Neural progenitor cell (in vitro differentiated cells): Measurements from ENCODE around the gene BRI3BP. TPM values are rescaled to one million over a fixed set of nuclear protein-coding genes. Genes with fewer than 3 reads are reported as not detected.

Experiments
- DNase-seq: peaks from one replicate; pipeline ENCODE4 v3.0.0-alpha.2; 2016; ENCODE audit warnings: low spot score
- H2AFZ ChIP-seq: fragments of 200-600 bp; sonication (generic); replicated peaks from 2 replicates; pipeline ENCODE4 v1.6.1; 2016; ENCODE audit warnings: antibody characterized with exemption
- H3F3A ChIP-seq: fragments of 200-600 bp; sonication (generic); 2 replicates; pipeline ENCODE4 v1.6.1; 2016; ENCODE audit warnings: antibody characterized with exemption, low read depth
- H3K27ac ChIP-seq: fragments of 200-600 bp; sonication (generic); 2 replicates; pipeline ENCODE4 v1.5.1; 2016; ENCODE audit warnings: mild to moderate bottlenecking
- H3K27me3 ChIP-seq: fragments of 200-600 bp; sonication (generic); 2 replicates; pipeline ENCODE4 v1.6.1; 2016; ENCODE audit warnings: mild to moderate bottlenecking, moderate library complexity
- H3K36me3 ChIP-seq: fragments of 200-600 bp; sonication (generic); 2 replicates; pipeline ENCODE4 v1.5.1; 2016
- H3K4me1 ChIP-seq: fragments of 200-600 bp; sonication (generic); 2 replicates; pipeline ENCODE4 v1.6.1; 2016; ENCODE audit warnings: mixed run types
- H3K4me2 ChIP-seq: fragments of 200-600 bp; sonication (generic); 2 replicates; pipeline ENCODE4 v1.6.1; 2016
- H3K4me3 ChIP-seq: fragments of 200-600 bp; sonication (generic); 2 replicates; pipeline ENCODE4 v1.5.1; 2016
- H3K79me2 ChIP-seq: fragments of 200-600 bp; sonication (generic); 2 replicates; pipeline ENCODE4 v1.6.1; 2016; ENCODE audit warnings: low read depth
- H3K9ac ChIP-seq: fragments of 200-600 bp; sonication (generic); 2 replicates; pipeline ENCODE4 v1.6.1; 2016
- H3K9me3 ChIP-seq: fragments of 200-600 bp; sonication (generic); 2 replicates; pipeline ENCODE4 v1.5.1; 2016; ENCODE audit warnings: low read depth
- H4K20me1 ChIP-seq: fragments of 200-600 bp; sonication (generic); 2 replicates; pipeline ENCODE4 v1.6.1; 2016; ENCODE audit warnings: low read depth
- H3K27ac Mint-ChIP-seq: 3 replicates; pipeline ENCODE4 v1.8.0; 2021; ENCODE audit warnings: mixed read lengths
- H3K27me3 Mint-ChIP-seq: 2 replicates; pipeline ENCODE4 v1.8.0; 2022; ENCODE audit warnings: low read depth, mild to moderate bottlenecking, inconsistent platforms, moderate library complexity, mixed read lengths; ENCODE audit not compliant: insufficient read depth
- H3K36me3 Mint-ChIP-seq: 3 replicates; pipeline ENCODE4 v1.8.0; 2021; ENCODE audit warnings: mixed read lengths
- H3K4me1 Mint-ChIP-seq: 3 replicates; pipeline ENCODE4 v1.8.0; 2021; ENCODE audit warnings: mixed read lengths
- H3K4me3 Mint-ChIP-seq: 3 replicates; pipeline ENCODE4 v1.8.0; 2021; ENCODE audit warnings: mild to moderate bottlenecking, moderate library complexity, mixed read lengths
- H3K9me3 Mint-ChIP-seq: 3 replicates; pipeline ENCODE4 v1.8.0; 2020; ENCODE audit warnings: mixed read lengths
- CTCF ChIP-seq: fragments of 200-600 bp; sonication (generic); IDR thresholded peaks from 2 replicates; pipeline ENCODE4 v1.5.1; 2017; ENCODE audit warnings: antibody characterized with exemption, mild to moderate bottlenecking
- EZH2 ChIP-seq: fragments of 200-600 bp; sonication (generic); IDR thresholded peaks from 2 replicates; pipeline ENCODE4 v1.6.1; 2017; ENCODE audit warnings: antibody characterized with exemption, mild to moderate bottlenecking, moderate library complexity
- EZH2phosphoT487 ChIP-seq: fragments of 200-600 bp; sonication (generic); IDR thresholded peaks from 2 replicates; pipeline ENCODE4 v1.6.1; 2017; ENCODE audit warnings: antibody characterized with exemption
- total RNA-seq: library from RNA; depleted of rRNA; stranded (reverse); fragments of >200 nt; gene quantifications from 2 replicates; pipeline ENCODE4 v1.2.3, GENCODE V29; 2015; ENCODE audit warnings: low replicate concordance

The BRI3BP gene
- total RNA-seq, 1 donor from 2014 or later = 2.5 TPM

DNA sequence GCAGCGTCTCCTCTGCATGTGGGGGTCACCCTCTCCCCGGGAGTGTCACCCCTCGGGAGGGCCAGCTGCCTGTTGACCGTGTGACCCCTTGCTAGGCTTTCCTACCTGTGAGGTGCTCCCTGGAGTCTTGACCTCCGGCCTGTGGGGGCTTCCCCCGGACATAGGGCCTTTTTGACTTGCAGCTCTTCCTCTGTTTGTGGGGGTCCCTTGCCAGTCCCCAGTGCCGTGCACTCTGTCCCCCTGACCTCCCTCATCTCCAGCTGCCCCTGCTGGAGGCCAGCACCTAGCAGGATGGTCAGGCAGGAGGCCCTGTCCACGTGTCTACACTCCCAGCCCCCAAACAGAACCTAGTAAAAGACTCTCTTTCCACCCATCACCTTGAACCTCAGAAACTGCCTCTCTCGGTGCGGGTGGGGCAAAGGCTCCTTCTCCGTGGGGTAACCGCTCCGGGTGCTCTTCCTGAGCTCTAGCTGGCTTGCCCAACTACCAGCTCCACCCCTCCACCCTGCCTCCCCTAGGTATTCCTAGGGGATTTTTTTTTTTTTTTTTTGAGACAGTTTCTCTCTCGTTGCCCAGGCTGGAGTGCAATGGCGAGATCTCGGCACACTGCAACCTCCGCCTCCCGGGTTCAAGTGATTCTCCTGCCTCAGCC is 72.6 kb downstream of the BRI3BP start:
- DNase-seq = no peak
- no peaks in the 10 kb centered on the region for H3K36me3 Mint-ChIP-seq
- no peaks in the 10 kb centered on the region for H3K36me3 ChIP-seq
- H3K9me3 Mint-ChIP-seq = peaks cover 3% of the 10 kb centered on the region
- no peaks in the 10 kb centered on the region for H3K9me3 ChIP-seq
- peaks cover 14% of the 10 kb centered on the region for H3K4me1 ChIP-seq
- H3K79me2 ChIP-seq = no peaks in the 10 kb centered on the region
- H4K20me1 ChIP-seq = no peaks in the 10 kb centered on the region
- H3K4me3 Mint-ChIP-seq = peak overlapping the region; percentile 86
- TF ChIP-seq EZH2phosphoT487 (no peak), EZH2 (no peak), CTCF (no peak)
- H3K27me3 Mint-ChIP-seq = peaks cover 5% of the 10 kb centered on the region
- peaks cover 13% of the 10 kb centered on the region for H3K27me3 ChIP-seq
- H3K4me2 ChIP-seq = peak overlapping the region; percentile 98
- H3K9ac ChIP-seq = peak overlapping the region; percentile 70
- H3F3A ChIP-seq = peaks cover 8% of the 10 kb centered on the region
- no peak overlapping the region for H3K27ac ChIP-seq
- H2AFZ ChIP-seq = peak overlapping the region; percentile 96
- peaks cover 11% of the 10 kb centered on the region for H3K4me1 Mint-ChIP-seq
- peak overlapping the region; percentile 82 for H3K4me3 ChIP-seq
- no peak overlapping the region for H3K27ac Mint-ChIP-seq

DNA sequence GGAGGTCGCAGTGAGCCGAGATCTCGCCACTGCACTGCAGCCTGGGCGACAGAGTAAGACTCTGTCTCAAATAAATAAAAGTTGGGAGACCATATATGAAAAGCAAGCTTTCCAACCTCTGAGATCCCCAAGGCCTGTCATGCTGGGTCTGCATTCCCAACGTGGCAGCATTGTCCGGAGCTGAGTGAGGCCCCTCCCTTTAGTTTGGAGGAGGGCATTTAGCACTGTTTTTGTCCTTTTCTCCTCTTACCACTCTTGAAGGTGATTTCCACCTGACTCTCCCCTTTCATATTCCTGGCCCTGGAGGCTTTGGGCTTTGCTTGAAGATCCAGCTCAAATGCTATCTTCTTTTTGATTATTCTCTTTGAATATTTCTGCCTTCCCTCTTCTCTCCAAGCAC is 74.9 kb downstream of the BRI3BP start:
- Histone ChIP-seq H3K9me3 (no peaks in the 10 kb centered on the region), H3K27me3 (peaks cover 13% of the 10 kb centered on the region), H3K36me3 (no peaks in the 10 kb centered on the region), H3K79me2 (no peaks in the 10 kb centered on the region), H2AFZ (no peak overlapping the region), H4K20me1 (no peaks in the 10 kb centered on the region), H3K27ac (no peak overlapping the region), H3K9ac (no peak overlapping the region), H3K4me3 (no peak overlapping the region), H3F3A (peaks cover 8% of the 10 kb centered on the region), H3K4me2 (no peak overlapping the region), H3K4me1 (peaks cover 14% of the 10 kb centered on the region)
- peaks cover 11% of the 10 kb centered on the region for H3K4me1 Mint-ChIP-seq
- TF ChIP-seq EZH2phosphoT487 = no peak
- TF ChIP-seq EZH2 = no peak
- no peak for TF ChIP-seq CTCF
- H3K4me3 Mint-ChIP-seq = no peak overlapping the region
- H3K36me3 Mint-ChIP-seq = peaks cover 3% of the 10 kb centered on the region
- no peak overlapping the region for H3K27ac Mint-ChIP-seq
- H3K9me3 Mint-ChIP-seq = no peaks in the 10 kb centered on the region
- H3K27me3 Mint-ChIP-seq = peaks cover 5% of the 10 kb centered on the region
- DNase-seq = no peak

DNA sequence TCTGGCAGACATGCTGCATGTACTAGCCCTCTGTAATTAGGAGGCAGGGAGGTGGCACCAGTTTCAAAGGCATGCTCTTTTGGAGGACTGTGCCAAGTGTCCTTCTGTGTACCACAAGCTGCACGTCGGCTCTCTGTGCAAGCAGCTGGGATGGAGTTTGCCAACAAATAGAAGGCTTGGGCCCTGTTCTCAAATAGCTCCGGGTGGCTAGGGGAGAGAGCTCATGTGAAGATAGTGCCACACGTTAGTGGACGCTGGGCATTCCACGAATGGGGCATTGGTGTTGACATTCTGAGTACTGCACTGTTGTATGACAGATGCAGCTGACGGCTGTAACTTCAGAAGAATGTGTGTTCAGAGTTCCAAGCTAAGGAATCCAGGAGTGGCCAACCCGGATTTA is 76.2 kb downstream of the BRI3BP start:
- H3K79me2 ChIP-seq = no peaks in the 10 kb centered on the region
- DNase-seq = no peak
- Mint-ChIP-seq H3K36me3 (peaks cover 3% of the 10 kb centered on the region), H3K27me3 (peaks cover 5% of the 10 kb centered on the region), H3K4me3 (no peak overlapping the region), H3K4me1 (peaks cover 11% of the 10 kb centered on the region), H3K27ac (no peak overlapping the region), H3K9me3 (no peaks in the 10 kb centered on the region)
- no peaks in the 10 kb centered on the region for H3K36me3 ChIP-seq
- H3K9ac ChIP-seq = no peak overlapping the region
- no peak overlapping the region for H3K4me3 ChIP-seq
- H3K27me3 ChIP-seq = peaks cover 2% of the 10 kb centered on the region
- TF ChIP-seq CTCF (no peak), EZH2 (no peak), EZH2phosphoT487 (no peak)
- peaks cover 13% of the 10 kb centered on the region for H3K4me1 ChIP-seq
- H3F3A ChIP-seq = peaks cover 8% of the 10 kb centered on the region
- no peak overlapping the region for H2AFZ ChIP-seq
- no peaks in the 10 kb centered on the region for H3K9me3 ChIP-seq
- no peak overlapping the region for H3K27ac ChIP-seq
- no peak overlapping the region for H3K4me2 ChIP-seq
- H4K20me1 ChIP-seq = no peaks in the 10 kb centered on the region
